ENCODE measurements around the gene GPR68. TPM values are rescaled to one million over a fixed set of nuclear protein-coding genes. Genes with fewer than 3 reads are reported as not detected.
"Not testable (repeated sequence)": the region's sequence is repeated elsewhere in the genome, so short reads cannot be mapped to it uniquely, and the experiment has no call there.

The GPR68 gene
- total RNA-seq, 1 donor from 2014 or later = 1.6 TPM

GRCh38 chr14:91272341-91273272 lies 28.1 kb upstream of the GPR68 start:
- no peak for DNase-seq (ENCODE audit: low spot score)

- DNase-seq (ENCODE audit: low spot score) = no peak
Measured at GRCh38 chr14:91271639-91272038, 27.1 kb upstream of the GPR68 start.

- no peak for DNase-seq (ENCODE audit: low spot score)
Measured at GRCh38 chr14:91270619-91271018, 26.1 kb upstream of the GPR68 start.

GRCh38 chr14:91270188-91270587 lies 25.7 kb upstream of the GPR68 start:
- no peak for DNase-seq (ENCODE audit: low spot score)

DNA sequence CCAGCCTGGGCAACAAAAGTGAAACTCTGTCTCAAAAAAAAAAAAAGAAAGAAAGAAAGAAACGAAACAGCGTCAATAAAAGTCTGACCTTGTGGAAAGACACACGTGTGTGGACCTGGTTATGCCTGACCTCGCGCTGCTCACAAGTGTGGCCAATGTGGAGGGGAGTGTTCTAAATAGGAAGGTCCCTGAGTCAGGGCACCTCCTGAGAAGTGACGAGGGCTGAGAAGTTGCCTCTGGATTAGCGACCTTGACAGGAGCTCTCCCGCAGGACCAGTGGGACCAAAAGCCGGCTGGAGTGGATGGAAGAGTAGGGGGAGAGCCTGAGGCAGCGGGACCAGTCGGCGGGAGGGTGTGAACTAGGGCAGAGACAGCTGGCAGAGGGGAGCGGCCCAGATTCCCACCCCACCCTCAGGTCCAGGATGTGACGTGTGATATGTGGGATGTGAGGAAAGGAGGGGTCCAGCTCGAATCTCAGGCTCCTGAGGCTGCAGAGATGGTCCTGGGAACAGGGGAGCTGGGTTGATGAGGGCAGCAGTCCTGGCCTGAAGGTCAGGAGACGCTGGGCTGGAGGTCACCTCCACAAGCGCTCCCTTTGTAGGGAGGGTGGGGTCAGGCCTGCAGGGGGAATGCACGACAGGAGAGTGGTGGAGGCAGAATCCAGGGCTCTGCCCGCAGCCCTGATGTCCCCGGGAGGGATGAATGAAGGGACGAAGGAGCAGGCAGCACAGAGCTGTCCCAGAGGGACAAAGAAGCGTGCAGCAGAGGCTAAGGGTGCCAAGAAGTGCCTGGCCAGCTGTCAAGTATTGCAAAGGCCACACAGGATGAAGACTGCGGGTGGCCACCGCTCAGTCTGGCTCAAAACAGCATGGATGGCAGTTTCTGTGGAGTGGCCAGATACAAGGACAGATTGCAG lies 24.8 kb upstream of the GPR68 start:
- no peak for DNase-seq (ENCODE audit: low spot score)

- no peak for DNase-seq (ENCODE audit: low spot score)
Measured at GRCh38 chr14:91267965-91268437, 23.5 kb upstream of the GPR68 start.

DNA sequence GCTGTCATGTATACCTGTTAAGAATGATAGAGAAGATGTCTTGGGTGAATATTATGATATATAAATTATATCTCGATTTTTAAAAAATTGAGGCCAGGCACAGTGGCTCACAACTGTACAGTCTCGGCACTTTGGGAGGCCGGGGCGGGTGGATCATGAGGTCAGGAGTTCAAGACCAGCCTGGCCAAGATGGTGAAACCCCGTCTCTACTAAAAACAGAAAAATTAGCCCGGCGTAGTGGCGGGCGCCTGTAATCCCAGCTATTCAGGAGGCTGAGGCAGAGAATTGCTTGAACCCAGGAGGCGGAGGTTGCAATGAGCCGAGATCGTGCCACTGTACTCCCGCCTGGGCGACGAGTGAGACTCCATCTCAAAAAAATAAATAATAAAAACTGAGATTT lies 21.8 kb upstream of the GPR68 start:
- DNase-seq (ENCODE audit: low spot score) = not testable (repeated sequence)

- DNase-seq (ENCODE audit: low spot score) = no peak
Measured at GRCh38 chr14:91265404-91265803, 20.9 kb upstream of the GPR68 start.

DNA sequence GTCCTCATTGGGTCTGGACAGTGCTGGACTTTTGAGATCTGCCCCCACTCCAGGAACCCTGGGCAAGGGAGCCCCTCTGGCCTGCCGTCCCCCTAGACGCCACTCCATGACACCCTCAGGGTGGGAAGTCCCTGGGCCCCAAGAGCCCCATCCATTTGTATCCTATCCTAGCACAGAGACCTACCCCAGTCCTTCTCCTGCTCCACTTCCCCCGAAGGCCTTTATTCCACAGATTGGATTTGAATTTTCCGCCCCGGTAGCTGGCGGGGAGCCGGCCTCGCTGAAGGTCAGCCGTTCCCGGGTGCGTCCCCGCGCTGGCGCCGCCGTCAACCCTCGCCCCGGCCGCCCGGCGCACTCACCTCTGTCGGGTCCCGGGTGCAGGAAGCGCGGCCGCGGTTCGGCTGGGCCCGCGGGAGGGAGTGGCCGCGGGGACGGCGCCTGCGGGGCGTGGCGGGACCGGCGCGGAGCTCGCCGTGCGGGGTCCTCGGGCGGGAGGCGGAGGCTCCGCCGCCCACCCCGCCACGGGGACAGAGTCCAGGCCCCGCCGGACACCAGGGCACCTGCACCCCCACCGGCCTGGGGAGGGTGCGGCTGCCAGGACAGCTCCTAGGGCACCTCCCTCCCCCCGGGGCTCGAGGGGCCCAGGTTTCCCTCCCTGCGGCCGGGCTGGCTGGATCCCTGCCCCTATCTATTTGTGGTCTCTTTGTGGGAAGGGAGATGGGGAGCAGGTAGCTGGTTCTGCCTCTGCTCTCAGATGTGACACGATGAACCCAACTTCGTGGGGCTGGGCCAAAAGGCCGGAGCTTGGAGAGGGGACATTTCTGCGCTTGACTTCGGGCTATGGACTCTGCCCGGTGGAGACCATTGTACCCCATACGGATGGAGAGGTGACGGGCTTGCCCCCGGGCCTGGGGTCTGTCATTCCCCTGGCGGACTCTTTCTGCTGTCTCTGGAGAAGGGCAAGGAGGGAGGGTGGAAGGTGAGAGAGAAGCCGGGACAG lies 19.9 kb upstream of the GPR68 start:
- no peak for DNase-seq (ENCODE audit: low spot score)

GRCh38 chr14:91263329-91263728 lies 18.8 kb upstream of the GPR68 start:
- DNase-seq (ENCODE audit: low spot score) = no peak

- no peak for DNase-seq (ENCODE audit: low spot score)
Measured at GRCh38 chr14:91261986-91262549, 17.6 kb upstream of the GPR68 start.

GRCh38 chr14:91261115-91261514 lies 16.6 kb upstream of the GPR68 start:
- no peak for DNase-seq (ENCODE audit: low spot score)

- no peak for DNase-seq (ENCODE audit: low spot score)
Measured at GRCh38 chr14:91258876-91259275, 14.4 kb upstream of the GPR68 start.

DNA sequence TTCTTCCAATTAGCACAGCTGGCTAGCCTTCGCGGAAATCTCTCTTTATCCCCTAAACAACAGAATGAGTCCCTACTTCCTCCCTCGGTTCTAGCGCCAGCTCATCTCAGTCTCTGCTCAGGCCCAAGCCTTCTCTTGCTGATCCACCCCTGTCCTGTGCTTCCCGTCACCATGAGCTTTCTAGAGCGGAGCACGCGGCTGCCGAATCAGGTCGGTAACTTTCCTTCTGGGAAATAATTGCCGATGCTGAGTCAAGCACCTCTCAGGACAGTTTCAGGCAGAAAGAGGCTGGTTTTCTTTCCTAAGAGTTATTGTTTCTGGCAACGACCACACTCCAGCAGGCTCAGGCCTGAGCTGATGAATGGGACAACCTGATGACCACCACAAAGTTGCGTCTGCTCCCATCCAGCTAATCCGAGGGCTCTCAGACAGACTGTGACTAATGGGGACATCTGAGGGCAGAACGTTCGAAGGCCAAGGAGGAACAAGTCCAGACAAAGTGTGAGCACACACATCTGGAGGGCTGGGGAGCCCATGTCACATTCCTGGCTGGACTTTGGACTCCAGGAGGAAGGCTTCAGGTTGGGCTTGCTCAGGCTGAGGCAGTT lies 13.6 kb upstream of the GPR68 start:
- DNase-seq (ENCODE audit: low spot score) = no peak

GRCh38 chr14:91257328-91258010 lies 13.0 kb upstream of the GPR68 start:
- DNase-seq (ENCODE audit: low spot score) = no peak

- DNase-seq (ENCODE audit: low spot score) = no peak
Measured at GRCh38 chr14:91256661-91257060, 12.2 kb upstream of the GPR68 start.

- no peak for DNase-seq (ENCODE audit: low spot score)
Measured at GRCh38 chr14:91255026-91255695, 10.7 kb upstream of the GPR68 start.

DNA sequence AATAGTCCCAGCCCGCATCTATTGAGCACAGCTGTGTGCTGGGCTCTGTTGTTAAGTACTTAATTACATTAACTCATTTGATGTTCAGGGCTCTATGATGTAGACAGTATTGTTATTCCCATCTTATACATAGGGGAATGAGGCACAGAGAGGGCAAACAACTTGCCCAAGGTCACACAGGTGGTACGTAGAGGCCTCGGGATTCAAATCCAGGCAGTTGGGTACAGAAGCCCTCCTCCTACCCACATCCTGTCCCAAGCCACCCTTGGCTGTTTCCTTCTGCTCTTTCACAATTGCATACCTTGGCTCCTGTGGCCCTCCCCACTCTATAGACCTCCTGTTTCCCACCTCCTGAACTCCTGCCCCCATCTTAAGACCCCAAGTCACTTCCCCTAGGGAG lies 10.0 kb upstream of the GPR68 start:
- no peak for DNase-seq (ENCODE audit: low spot score)

- DNase-seq (ENCODE audit: low spot score) = no peak
Measured at GRCh38 chr14:91253795-91254323, 9.4 kb upstream of the GPR68 start.
